GM12892 (cell line): ENCODE data around the gene ATAD3B.

Experiments
- DNase-seq: peaks from one replicate; pipeline ENCODE4 v3.0.0; 2011; ENCODE audit not compliant: insufficient read length
- FAIRE-seq: peaks from 2 replicates; lab custom pipeline; 2011; peaks lifted over from hg19 to GRCh38; lab: Jason Lieb, UNC
- POLR2A ChIP-seq: IDR thresholded peaks from 2 replicates; pipeline ENCODE4 v1.6.1; 2011; ENCODE audit warnings: low read depth, low read length, control low read depth
- POLR2AphosphoS5 ChIP-seq: IDR thresholded peaks from 2 replicates; pipeline ENCODE4 v1.6.1; 2011; ENCODE audit warnings: low read depth, low read length, control low read depth
- TAF1 ChIP-seq: IDR thresholded peaks from 2 replicates; pipeline ENCODE4 v1.6.1; 2011; ENCODE audit warnings: low read depth, mild to moderate bottlenecking, control low read depth, low read length, borderline replicate concordance

Gene ATAD3B

GRCh38 chr1:1534401-1535154, 63.0 kb downstream of the ATAD3B start:
- no peak for DNase-seq
- no peak for FAIRE-seq

GRCh38 chr1:1535201-1536018, 63.8 kb downstream of the ATAD3B start:
- TF ChIP-seq TAF1 (no peak), POLR2AphosphoS5 (no peak), POLR2A (no peak)
- no peak for FAIRE-seq

More at GRCh38 chr1:1534401-1535154, 63.0 kb downstream of the ATAD3B start:
- TF ChIP-seq POLR2AphosphoS5: no peak
- no peak for TF ChIP-seq TAF1
- TF ChIP-seq POLR2A: no peak

GRCh38 chr1:1536019-1536937, 64.7 kb downstream of the ATAD3B start:
- DNase-seq (no peak), FAIRE-seq (no peak)
- TF ChIP-seq POLR2A (no peak), POLR2AphosphoS5 (no peak)

More at GRCh38 chr1:1535201-1536018, 63.8 kb downstream of the ATAD3B start:
- DNase-seq: no peak

GRCh38 chr1:1536938-1537546, 65.5 kb downstream of the ATAD3B start:
- FAIRE-seq (no peak), DNase-seq (no peak)
- TF ChIP-seq POLR2A (no peak), TAF1 (no peak), POLR2AphosphoS5 (no peak)

GRCh38 chr1:1537626-1538250, 66.2 kb downstream of the ATAD3B start:
- TF ChIP-seq TAF1: no peak
- no peak for TF ChIP-seq POLR2AphosphoS5
- TF ChIP-seq POLR2A: no peak
- no peak for DNase-seq
- FAIRE-seq: no peak

GRCh38 chr1:1538334-1538733, 66.8 kb downstream of the ATAD3B start:
- no peak for TF ChIP-seq POLR2AphosphoS5
- no peak for TF ChIP-seq POLR2A
- TF ChIP-seq TAF1: no peak
- FAIRE-seq: no peak
- DNase-seq: no peak

GRCh38 chr1:1538989-1539309, 67.4 kb downstream of the ATAD3B start:
- FAIRE-seq (no peak), DNase-seq (no peak)
- TF ChIP-seq TAF1 (no peak), POLR2A (no peak), POLR2AphosphoS5 (no peak)

GRCh38 chr1:1539310-1540089, 67.9 kb downstream of the ATAD3B start:
- DNase-seq (no peak), FAIRE-seq (no peak)
- no peak for TF ChIP-seq TAF1
- no peak for TF ChIP-seq POLR2A
- TF ChIP-seq POLR2AphosphoS5: no peak

- FAIRE-seq (no peak), DNase-seq (no peak)
- no peak for TF ChIP-seq TAF1
- no peak for TF ChIP-seq POLR2AphosphoS5
Observed at GRCh38 chr1:1540090-1540817, 68.7 kb downstream of the ATAD3B start, which contains the start of gene TMEM240. TMEM240 (minus strand) TSS chr1:1540624; CDS start chr1:1540346, 278 bp downstream.
